Muscle of back (tissue), 13 donors: ENCODE measurements around the gene MED12L. TPM values are rescaled to one million over a fixed set of nuclear protein-coding genes. Genes with fewer than 3 reads are reported as not detected.
A peak's percentile ranks its signal among the peaks of the same experiment; 100 is the strongest.
"Not testable (repeated sequence)": the region's sequence is repeated elsewhere in the genome, so short reads cannot be mapped to it uniquely, and the experiment has no call there.

ENCODE experiments used
- DNase-seq, 3 donors: peaks; one replicate each; pipeline versions ENCODE4 v3.0.0 to v3.0.0-alpha.2; 2013
- long read RNA-seq, 9 donors: transcript quantifications; one replicate each; lab custom pipeline, GENCODE V29; 2026
- polyA plus RNA-seq, 10 donors: library from polyadenylated mRNA; unstranded; fragments of 120-200 nt; gene quantifications; one replicate each; pipeline ENCODE4 v1.2.1, GENCODE V29; 2013; ENCODE audit not compliant: insufficient read length in 10 of 10

The MED12L gene
- polyA plus RNA-seq: 10 to 100 TPM in 1 of 10 donors, 1 to 10 TPM in 9; 6.4 to 10.2 (median 7.7) TPM
- long read RNA-seq, donor 1: 0 reads
- long read RNA-seq, donor 2: 0 reads
- long read RNA-seq, donor 3: 0 reads
- long read RNA-seq, donor 4, partial matches to known transcripts: 27 of 27 reads
- long read RNA-seq, donor 4, other reads (novel, unspliced or antisense): 0 of 27 reads
- long read RNA-seq, donor 5: 0 reads
- long read RNA-seq, donor 6: 0 reads
- long read RNA-seq, donor 7: 0 reads
- long read RNA-seq, donor 8: 0 reads
- long read RNA-seq, donor 9: 0 reads

DNA sequence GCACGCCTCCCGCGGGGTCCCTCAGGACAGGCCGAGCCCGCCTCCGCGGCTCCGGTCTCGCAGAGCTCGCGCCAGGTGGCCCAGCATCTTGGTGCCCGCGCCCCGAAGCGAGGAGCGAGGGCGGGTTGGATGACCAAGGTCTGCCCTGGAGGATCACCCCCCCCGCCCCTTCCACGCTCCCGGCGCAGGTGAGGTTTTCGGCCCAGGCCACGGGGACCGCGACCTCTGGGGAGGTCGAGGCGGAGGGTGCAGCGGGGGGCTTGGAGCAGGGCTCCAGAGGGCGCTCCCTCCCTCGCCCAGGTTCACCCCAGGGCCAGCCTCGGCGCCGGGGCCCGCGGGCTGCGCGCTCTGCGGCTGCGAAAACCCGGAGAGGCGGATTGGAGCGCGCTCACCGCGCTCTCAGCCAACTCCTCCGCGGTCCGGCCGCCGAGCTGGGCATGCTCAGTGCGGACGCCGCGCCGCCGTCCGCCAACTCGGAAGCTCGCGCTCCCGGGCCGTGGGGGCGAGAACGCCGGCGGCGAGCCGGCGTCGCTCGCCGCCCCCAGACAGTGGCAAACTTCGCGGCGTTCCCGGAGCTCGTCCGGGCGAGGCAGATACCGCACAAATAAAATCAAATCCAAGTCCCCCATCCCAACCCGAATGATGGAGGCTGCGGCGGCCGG lies at the start of gene MED12L:
Gene MED12L (plus strand): TSS at position 438 of the 662 bp plus-strand sequence. CDS start 1,263 bp downstream, outside the sequence.
- peak; percentile 73 to 93 (median 89) for DNase-seq

DNA sequence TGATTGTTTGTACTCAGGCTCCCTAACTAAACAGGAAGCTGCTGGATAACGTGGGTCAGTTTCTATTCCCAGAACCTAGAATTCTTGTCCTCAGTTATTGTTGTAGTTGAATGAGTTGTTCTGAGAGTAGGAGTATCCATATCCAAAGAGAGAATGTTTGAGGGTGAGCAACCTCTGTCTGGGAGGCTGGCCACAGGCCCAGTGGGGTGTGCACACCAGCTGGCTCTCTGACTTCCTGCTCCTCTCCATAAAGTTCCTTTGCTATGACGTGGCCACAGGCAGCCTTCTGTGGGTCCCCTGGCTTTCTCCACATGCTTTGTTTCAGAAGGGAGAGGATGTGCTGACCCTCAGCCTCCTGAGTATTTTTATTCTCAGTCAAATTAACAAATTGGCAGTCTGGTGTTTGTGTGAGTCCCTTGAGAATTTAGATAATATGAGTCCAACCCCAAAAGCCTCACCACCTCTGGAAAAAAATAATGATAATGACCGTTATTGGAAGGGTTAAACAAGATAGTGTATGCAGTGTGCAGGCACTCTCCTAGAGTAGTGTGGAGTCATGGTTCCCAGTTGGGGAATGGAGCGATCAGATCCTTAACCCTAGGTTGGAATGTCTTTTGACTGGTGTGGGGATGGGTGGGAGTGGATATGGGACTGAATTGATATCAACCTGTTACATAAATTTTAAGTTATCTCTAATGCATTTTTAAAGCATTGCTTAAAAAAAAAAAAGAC lies 47.6 kb upstream of the MED12L start:
- peak; percentile 70 to 88 (median 83) for DNase-seq

GRCh38 chr3:151044706-151045105 lies 40.8 kb upstream of the MED12L start:
- no peak for DNase-seq

DNA sequence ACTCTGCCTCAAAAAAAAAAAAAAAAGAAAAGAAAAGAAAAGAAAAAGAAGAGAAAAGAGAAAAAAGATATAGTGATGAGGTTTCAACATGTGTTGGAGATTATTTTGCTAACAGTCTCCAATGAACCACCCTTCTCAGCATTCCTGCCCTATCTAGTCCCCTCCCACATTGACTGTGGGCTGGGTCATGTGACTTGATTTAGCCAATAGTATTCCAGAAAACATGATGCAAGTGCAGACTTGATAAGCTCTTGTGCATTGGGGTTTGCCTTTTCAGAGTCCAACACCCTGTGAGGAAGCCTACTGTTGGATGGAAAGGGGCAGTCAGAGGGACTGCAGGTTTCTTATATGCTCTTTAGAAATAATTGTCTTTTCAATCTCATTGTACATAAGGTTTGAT lies 37.8 kb upstream of the MED12L start:
- no peak for DNase-seq

DNA sequence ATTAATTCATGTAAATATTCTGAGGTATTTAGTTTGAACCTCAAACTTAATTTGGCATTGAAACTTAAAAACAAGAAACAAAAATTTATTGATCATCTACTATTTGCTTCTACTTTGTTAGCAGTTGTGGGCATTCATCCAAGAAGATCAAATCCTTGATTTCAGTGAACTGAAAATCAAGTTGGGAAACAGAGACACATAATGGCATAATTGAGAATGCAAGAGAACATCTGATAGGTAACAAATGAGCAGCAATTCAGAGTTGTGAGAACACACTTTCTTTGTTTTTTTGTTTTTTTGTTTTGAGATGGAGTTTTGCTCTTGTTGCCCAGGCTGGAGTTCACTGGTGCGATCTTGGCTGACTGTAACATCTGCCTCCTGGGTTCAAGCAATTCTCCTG lies 33.9 kb upstream of the MED12L start:
- DNase-seq: no peak

DNA sequence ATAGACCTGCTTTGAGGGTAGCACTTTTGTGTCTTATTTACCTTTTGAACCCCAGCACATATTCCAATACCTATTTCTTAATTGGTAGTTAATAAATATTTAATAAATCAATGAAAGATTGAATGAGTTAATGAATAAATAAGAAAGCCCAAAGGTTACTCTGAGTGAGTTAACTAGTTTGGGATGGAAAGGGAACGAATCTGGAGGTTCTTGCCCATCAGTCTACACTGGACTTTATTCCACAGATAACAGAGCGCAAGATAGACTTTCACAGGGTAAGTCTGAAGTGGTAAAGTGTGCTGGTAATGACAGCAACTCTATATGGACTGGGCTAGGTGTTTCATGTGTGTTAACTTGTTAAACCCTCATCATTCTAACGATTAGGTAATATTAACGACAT lies 33.1 kb upstream of the MED12L start:
- DNase-seq: no peak

DNA sequence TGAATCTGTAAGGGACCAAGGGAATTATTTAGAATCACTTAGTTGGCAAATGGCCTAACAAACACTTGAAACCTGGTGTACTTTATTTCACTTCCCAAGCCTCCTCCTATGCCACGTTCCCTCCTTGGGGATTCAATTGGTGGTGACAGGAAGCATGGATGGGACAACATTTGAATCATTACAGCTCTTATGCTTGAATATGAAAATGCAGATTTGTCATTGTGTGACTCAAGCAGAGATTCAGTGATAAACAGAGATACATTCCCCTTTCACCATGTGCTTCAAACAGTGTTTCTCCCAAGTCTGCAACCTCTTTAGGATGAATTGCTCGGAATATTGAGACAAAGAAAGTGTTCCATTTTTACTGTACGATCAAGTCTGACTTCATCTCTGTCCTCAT lies 32.7 kb upstream of the MED12L start:
- DNase-seq: no peak

GRCh38 chr3:151058740-151059139 lies 26.7 kb upstream of the MED12L start:
- no peak for DNase-seq

DNA sequence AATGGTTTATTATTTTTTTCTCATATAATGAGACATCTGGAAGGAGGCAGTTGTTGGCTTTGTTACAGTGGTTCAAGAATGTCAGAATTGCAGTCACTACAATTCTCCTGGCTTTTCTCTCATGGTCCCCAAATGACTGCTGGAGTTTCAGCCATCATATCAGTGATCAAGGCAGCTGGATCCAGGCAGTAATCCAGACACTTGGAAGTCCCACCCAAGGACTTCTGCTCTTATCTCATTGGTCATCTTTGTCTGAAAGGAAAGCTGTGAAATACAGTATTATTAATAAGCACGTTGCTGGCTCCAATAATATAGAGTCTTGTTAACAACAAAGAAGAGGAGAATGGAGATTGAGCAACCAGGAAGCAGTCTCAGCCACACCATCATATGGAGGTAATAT lies 22.9 kb upstream of the MED12L start:
- peak; percentile 45 to 88 (median 75) for DNase-seq

- DNase-seq: no peak
Measured at GRCh38 chr3:151067158-151067557, 18.3 kb upstream of the MED12L start.

DNA sequence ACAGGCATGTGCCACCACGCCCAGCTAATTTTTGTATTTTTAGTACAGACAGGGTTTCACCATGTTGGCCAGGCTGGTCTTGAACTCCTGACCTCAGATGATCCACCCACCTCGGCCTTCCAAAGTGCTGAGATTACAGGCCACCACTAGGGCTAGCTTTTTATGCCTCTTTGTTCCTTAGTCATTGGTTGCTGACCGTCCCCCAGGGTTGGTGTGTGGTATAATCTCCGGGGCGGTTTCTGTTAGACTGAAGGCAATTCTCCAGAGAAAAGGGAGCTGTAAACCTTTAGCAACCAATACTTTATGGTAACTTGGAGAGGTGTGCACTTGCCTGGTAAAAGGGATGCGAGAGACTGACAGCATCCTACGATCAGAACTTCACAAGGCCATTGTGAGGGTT lies 12.6 kb upstream of the MED12L start:
- not testable (repeated sequence) for DNase-seq

GRCh38 chr3:151074256-151074655 lies 11.2 kb upstream of the MED12L start:
- DNase-seq: no peak

DNA sequence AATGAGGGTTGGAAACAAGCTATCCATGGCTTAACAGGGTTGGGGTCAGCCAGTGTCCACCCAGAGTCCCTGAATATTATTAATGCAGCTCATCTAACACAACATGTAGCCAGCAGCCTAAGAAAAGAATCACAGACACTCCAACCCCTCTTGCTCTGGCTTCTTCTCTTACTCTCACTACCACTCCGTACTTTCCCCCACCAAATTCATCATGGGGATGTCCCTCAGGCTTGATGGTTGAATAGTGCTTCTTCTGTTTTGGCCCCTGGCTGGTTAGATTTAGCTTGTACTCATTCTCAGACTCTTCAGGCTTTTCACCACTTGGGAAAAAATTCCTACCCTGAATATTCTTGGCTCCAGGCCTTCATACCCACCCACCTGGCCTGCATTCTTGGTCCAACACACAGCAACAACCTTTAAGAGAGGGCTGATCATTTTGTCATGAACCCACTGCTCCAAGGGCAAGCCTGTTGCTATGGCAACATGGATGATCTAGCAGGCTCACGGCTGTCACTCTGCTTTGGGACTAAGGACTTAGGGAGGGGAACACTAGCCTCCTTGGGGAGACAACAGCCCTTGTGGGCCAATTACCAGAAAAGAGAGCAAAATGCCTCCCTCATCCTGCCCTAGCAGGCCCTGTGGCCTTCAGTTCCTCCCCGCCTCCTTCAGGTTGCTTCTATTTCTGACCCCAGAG lies 9.4 kb upstream of the MED12L start:
- no peak for DNase-seq

DNA sequence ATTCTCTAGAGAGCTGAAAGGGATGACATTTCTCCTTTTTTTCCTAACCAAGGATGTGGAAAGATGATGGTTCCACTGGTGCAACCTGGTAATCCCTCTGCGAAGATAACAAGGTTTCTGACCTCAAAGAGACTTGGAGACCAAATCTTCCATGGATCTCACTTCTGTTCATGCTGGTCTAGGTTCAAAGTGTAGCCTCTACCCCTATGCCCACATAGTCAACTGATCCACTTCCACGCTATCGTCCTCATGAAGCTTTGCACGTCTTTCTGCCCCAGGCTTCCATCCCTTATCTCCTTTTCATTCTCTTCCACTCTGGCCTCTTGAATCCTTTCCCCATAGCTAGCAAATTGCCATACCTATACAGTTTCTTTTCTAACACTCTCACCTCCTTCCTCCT lies 8.8 kb upstream of the MED12L start:
- no peak for DNase-seq

- not testable (repeated sequence) for DNase-seq
Measured at GRCh38 chr3:151081082-151081481, 4.4 kb upstream of the MED12L start.

- no peak for DNase-seq
Measured at GRCh38 chr3:151082880-151083838, 2.3 kb upstream of the MED12L start.

GRCh38 chr3:151084893-151085226 lies 604 bp upstream of the MED12L start:
- no peak for DNase-seq

- DNase-seq: peak in 2 of 3 donors; percentile 47 to 76
Measured at GRCh38 chr3:151085889-151086483, 522 bp downstream of the MED12L start.

DNA sequence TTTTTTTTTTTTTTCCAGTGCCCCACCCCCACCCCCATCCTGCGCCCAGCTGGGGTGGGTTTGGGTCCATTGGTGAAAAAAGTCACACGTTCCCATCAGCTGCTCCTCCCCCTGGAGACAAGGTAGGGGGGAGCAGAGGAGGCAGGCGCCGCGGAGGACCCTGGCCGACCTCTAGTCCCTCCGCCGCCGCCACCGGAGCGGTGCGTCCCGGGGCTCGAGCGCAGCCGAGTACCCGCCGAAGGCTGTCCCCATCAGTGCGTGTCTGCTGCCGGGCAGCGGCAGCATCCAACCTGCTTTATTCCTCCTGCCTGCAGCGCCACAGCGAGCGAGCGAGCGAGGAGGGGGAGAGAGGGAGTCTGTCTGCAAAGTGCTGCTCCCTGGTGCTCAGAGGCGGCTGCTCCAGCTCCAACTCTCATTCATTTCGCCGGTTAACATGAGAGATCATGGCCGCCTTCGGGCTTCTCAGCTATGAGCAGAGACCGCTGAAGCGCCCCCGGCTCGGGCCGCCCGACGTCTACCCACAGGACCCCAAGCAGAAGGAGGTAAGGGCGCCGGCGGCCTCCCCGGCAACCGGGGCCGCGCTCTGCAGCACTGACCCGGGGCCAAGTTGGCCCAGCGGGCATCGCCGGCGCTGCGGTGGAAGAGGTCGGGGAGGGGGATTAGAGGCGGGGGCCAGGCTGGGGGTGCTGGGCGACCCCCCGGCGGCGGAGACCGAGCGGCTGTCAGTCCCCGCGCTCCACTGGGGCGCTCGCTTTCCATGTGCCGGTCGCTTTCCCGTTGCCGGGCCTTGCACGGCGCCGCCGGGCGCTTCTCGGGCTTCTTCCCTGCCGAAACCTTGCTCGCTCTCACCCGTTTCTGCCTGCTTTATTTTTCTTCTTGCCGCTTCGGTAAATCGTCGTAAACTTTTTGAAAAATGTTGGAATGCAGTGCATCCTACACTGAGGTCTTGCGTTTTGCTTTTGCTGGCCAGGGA lies 1.3 kb downstream of the MED12L start:
- DNase-seq: peak; percentile 87 to 95 (median 88)
